GM20431 (cell line): Measurements from ENCODE around the gene KRT82.

Experiments used
- in situ Hi-C: fragments of 300-500 bp; cut with MseI, MboI; formaldehyde crosslinking; loops from one replicate; pipeline ENCODE4 v1.15.0; 2020; ENCODE audit warnings: low sequenced_read_pairs; ENCODE audit not compliant: unreplicated experiment

Gene KRT82

GRCh38 chr12:52366738-52367485 lies 39.2 kb downstream of the KRT82 start, which contains the start of gene KRT85:
Gene KRT85, minus strand, starts transcription at chr12:52367481. Its CDS starts 76 bp downstream, at chr12:52367405.
- in situ Hi-C loops: loop anchor here (25.0 kb wide), 1 partner anchor 620 kb away; no protein-coding TSS in a partner anchor

GRCh38 chr12:52364901-52365489 lies 41.1 kb downstream of the KRT82 start:
- in situ Hi-C loops: loop anchor here (25.0 kb wide), 1 partner anchor 622 kb away; no protein-coding TSS in a partner anchor

GRCh38 chr12:52364061-52364460 lies 42.1 kb downstream of the KRT82 start:
- in situ Hi-C loops: loop anchor here (25.0 kb wide), 1 partner anchor 623 kb away; no protein-coding TSS in a partner anchor

GRCh38 chr12:52363111-52363679 lies 42.9 kb downstream of the KRT82 start:
- in situ Hi-C loops: loop anchor here (25.0 kb wide), 1 partner anchor 624 kb away; no protein-coding TSS in a partner anchor

- in situ Hi-C loops: loop anchor here (25.0 kb wide), 1 partner anchor 625 kb away; no protein-coding TSS in a partner anchor
These were observed 43.9 kb downstream of the KRT82 start for GRCh38 chr12:52362118-52362726.

GRCh38 chr12:52361553-52361952 lies 44.6 kb downstream of the KRT82 start:
- in situ Hi-C loops: loop anchor here (25.0 kb wide), 1 partner anchor 626 kb away; no protein-coding TSS in a partner anchor

- in situ Hi-C loops: loop anchor here (25.0 kb wide), 1 partner anchor 627 kb away; no protein-coding TSS in a partner anchor
These were observed 45.4 kb downstream of the KRT82 start for GRCh38 chr12:52360663-52361271.

- in situ Hi-C loops: loop anchor here (25.0 kb wide), 1 partner anchor 627 kb away; no protein-coding TSS in a partner anchor
These were observed 46.0 kb downstream of the KRT82 start for GRCh38 chr12:52360106-52360662.

- in situ Hi-C loops: loop anchor here (25.0 kb wide), 1 partner anchor 628 kb away; no protein-coding TSS in a partner anchor
These were observed 46.5 kb downstream of the KRT82 start for GRCh38 chr12:52359621-52360061.

- in situ Hi-C loops: loop anchor here (25.0 kb wide), 1 partner anchor 629 kb away; no protein-coding TSS in a partner anchor
These were observed 47.4 kb downstream of the KRT82 start for GRCh38 chr12:52358575-52359350.

GRCh38 chr12:52356762-52357580 lies 49.2 kb downstream of the KRT82 start:
- in situ Hi-C loops: loop anchor here (25.0 kb wide), 1 partner anchor 630 kb away; no protein-coding TSS in a partner anchor

- in situ Hi-C loops: loop anchor here (25.0 kb wide), 1 partner anchor 631 kb away; no protein-coding TSS in a partner anchor
These were observed 49.9 kb downstream of the KRT82 start for GRCh38 chr12:52356031-52356761.

- in situ Hi-C loops: loop anchor here (25.0 kb wide), 1 partner anchor 632 kb away; no protein-coding TSS in a partner anchor
These were observed 51.0 kb downstream of the KRT82 start for GRCh38 chr12:52355176-52355575.

GRCh38 chr12:52354200-52354599 lies 51.9 kb downstream of the KRT82 start:
- in situ Hi-C loops: loop anchor here (25.0 kb wide), 1 partner anchor 633 kb away; no protein-coding TSS in a partner anchor

GRCh38 chr12:52353766-52354165 lies 52.4 kb downstream of the KRT82 start:
- in situ Hi-C loops: loop anchor here (25.0 kb wide), 1 partner anchor 634 kb away; no protein-coding TSS in a partner anchor

- in situ Hi-C loops: loop anchor here (25.0 kb wide), 1 partner anchor 634 kb away; no protein-coding TSS in a partner anchor
These were observed 53.2 kb downstream of the KRT82 start for GRCh38 chr12:52352951-52353350.
